MM.1S (cell line): ENCODE measurements around the gene LRIG3.

Experiments used
- CTCF ChIP-seq: fragments of 300-600 bp; sonication (generic); IDR thresholded peaks from 2 replicates; pipeline ENCODE4 v1.5.1; 2016; ENCODE audit warnings: antibody characterized with exemption, low read length, mixed read lengths
- EZH2phosphoT487 ChIP-seq: fragments of 300-600 bp; sonication (generic); IDR thresholded peaks from 2 replicates; pipeline ENCODE4 v1.6.1; 2018; ENCODE audit warnings: antibody characterized with exemption, low read length

- TF ChIP-seq CTCF (no peak), EZH2phosphoT487 (no peak)
These were observed 48.7 kb downstream of the LRIG3 start for GRCh38 chr12:58871556-58871955.
